Epithelial cell of prostate (primary cell): ENCODE results near the gene SWI5.
A peak's percentile ranks its signal among the peaks of the same experiment; 100 is the strongest.

Experiments used
- DNase-seq: peaks from one replicate; pipeline ENCODE4 v3.0.0-alpha.2; 2011; ENCODE audit warnings: low read depth, low spot score
- H3K27ac ChIP-seq: fragments of 450-650 bp; 2 replicates; pipeline ENCODE4 v1.5.1; 2017; ENCODE audit warnings: mild to moderate bottlenecking

SWI5 gene

DNA sequence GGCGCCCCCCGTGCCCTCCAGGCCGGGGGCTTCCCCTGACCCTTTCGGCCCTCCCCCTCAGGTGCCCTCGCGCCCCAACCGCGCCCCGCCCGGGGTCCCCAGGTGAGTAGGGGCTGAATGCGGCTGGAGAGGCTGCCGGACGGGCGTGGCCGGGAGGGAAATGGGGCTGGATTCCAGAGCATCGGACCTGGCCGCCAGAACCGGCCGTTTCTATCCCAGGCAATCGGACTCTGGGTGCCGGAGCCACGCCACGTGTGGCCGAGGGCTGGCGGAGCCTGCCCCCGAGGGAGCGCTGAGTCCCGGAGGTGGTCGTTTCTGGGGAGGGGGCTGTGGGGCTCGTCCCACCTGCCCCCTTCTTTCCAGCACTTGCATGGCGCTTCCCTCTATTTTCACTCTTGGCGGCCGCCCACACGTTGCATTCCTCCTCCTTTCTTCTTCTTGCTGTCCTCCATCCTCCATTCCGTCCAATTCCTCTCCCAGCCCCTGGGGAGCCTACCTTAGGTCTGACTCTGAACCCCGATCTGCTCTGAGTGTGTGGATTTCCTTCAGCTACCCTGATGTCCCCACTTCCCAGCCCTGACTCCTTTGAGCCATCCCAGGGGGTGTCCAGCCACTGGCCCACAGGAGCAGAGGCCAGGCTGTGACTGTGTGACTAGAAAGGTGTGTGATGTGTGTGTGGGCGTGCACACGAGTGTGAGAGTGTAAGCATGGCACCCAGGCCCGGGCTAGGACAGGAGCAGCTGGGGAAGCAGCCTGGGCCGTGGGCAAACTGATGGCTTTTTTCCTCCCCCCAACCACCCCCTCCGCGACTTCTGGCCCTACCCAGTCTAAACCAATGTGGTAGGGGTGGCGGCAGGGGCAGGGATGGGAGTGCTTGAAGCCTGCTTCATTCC lies 25.0 kb upstream of the SWI5 start:
- no peak for DNase-seq
- H3K27ac ChIP-seq = no peak overlapping the region

DNA sequence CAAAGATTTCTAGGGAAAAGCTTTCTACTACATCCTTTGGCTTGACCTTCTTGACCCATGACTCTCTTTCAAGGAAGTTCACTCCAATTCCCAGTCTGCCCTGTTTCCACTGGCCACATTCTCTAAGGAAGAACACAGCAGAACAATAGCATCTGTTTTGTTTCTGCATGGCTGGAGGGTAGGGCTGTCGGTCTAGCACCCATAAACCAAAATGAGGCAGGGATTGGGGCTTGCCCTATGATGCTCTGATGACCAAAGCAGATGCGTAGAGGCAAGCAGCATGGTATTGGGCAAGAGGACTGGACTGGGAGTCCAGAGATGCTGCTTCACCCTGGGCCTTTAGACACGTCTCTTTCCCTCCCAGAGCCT lies 24.4 kb upstream of the SWI5 start:
- no peak overlapping the region for H3K27ac ChIP-seq
- DNase-seq = no peak

DNA sequence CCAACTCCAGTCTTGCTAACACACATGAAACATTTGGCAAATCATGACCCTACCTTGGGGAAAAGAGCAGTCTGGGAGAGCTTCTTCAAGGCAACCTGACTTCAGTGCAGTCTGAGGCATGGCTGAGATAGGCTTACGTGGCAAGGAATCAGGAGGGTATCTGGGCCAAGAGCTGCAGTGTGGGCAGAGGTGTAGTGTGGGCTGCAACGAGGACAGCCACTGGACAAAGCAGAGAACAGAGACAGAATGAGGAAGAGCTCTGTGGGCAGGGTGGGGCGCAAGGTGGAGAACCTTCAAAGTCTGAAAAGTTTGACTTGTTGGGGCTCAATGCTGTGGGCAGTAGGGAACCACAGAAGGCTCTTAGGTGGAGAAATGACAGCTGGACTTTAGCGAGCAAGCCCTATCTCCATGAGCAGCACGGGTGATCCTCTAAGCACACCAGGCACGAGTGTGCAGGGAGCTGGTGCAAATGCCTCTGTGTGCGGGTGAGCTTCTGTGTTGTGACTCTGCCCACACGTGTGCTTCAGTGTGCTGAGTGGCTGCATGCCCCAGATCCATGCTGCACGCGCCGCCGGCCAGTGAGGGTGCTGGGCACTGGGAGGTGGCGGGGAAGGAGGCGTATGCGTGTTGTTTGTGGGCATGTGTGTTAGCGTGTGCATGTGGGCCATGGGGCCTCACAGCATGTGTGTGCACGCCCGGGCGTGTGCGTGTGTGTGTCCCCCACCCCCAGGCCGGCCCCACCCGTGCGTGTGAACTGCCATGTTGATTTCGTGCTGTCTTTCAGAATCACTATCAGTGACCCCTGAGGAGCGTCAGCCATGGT lies 23.5 kb upstream of the SWI5 start:
- DNase-seq = no peak
- H3K27ac ChIP-seq = no peak overlapping the region

DNA sequence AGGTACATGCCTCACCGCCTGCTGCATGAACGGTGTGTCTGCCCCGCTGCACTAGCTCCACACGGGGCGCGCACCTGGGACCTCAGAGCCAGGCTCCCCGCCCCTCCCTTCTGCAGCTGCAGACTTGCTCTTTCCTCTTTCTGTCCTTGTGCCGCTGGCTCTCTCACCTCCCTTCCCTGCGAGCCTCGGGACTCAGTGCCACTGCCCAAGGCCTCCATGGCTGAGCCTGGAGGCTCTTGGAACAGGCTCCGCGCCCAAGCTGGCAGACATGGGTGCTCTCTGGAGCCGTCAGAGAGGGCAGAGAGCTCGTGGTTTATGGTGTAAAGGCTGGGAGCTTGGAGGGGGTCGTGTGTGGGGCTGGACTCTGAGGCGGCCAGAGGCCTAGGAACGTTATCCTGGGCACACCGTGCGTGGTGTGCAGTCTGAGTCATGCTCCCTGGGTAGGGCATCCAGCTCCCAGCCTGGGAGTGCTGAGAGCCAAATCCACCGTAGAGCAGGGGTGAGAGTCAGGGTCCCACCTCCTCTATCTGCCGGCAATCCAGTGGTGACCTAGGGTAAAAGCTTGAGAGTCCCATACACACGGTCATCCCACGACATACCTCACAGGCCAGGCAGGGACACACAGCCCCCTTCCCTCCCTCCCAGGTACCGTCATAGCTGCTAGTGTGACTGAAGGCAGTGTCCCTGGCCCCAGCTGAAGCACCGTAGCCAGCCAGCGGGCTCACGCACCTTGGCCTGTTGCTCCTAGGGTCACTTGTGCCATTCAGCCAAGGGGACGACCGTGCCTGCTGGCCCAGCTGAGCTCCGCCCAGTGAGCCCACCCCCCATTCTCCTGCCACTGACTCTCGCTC lies 22.7 kb upstream of the SWI5 start:
- no peak for DNase-seq
- no peak overlapping the region for H3K27ac ChIP-seq

DNA sequence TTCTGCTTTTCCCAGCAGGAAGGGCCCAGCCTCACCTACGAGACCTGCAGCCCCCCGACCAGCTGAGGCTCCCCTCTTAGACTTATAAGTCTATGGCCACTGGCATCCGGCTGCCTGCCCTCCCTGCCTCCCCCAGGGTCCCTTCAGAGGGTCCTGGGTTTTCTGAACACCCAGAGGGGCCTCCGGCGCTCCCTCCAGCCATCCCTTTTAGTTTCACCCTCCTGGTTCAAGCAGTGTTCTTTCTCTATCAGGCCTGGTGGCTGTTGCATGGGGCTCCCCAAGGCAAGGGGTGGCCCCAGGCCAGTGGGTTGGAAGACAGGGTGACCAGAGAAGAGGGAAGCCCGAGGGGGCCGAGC lies 22.1 kb upstream of the SWI5 start:
- no peak for DNase-seq
- no peak overlapping the region for H3K27ac ChIP-seq

GRCh38 chr9:128254362-128254761 lies 21.7 kb upstream of the SWI5 start:
- H3K27ac ChIP-seq = no peak overlapping the region
- DNase-seq = no peak

DNA sequence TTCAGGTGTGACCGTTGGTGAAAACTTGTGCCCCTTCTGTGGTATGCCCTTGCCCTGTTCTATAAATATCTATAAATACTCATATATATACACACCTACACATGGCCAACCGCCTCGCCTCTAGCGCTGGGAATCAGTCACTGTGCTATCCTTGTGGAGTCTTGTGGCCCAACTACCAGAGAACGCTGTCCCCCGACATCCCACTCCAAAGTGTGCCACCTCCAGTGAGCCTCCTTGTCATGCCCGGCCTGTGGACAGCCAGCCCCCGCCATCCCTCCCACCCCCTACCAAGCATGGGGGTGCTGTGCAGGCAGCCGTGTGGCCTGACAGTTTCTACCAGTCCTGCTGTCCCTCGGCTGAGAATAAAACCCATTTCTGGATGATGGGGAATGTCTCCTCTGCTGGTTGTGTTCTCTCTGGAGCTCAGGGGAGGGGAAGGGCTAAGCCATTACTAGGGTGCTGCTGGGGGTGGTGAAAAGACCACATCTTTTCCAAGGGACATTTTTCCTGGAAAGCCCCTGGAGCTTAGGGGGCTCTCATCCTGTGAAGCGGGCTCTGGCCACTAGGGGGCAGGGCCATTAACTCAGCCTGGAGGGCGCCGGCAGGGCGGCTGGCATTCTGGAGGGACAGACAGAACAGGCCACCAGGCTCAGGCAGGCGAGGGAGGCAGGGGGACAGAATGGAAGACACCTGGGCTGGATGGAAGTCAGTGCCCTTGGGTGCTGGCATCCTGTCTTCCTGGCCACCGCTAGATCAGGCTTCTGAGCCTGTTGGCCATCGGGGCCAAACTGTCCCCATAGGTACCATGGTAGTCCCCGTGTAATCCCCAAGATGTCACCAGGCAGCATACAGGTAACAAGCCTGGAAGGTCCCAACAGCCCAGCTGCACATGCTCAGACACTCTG lies 21.0 kb upstream of the SWI5 start:
- H3K27ac ChIP-seq = no peak overlapping the region
- no peak for DNase-seq

- no peak overlapping the region for H3K27ac ChIP-seq
- no peak for DNase-seq
These were observed 18.8 kb upstream of the SWI5 start for GRCh38 chr9:128257086-128257825.

DNA sequence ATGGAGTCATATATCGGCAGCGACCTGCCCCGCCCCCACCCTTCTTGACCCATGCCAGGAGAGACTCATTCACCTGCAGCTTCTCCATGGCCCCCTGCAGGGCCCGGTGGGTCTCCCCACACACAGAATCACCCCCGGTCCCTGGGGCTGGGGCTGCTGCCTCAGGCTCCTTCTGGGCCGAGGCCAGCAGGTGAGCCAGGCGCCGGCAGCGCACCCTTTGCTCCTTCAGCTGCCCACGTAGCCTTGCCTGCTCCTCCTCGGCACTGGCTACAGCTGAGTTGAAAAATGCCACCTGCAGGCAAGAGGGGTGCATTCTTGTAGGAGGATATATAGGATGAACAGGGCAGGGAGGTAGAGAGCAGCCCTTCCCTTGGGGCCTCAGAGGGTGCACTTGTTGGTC lies 18.2 kb upstream of the SWI5 start:
- no peak overlapping the region for H3K27ac ChIP-seq
- DNase-seq = no peak

- no peak for DNase-seq
- no peak overlapping the region for H3K27ac ChIP-seq
These were observed 17.8 kb upstream of the SWI5 start for GRCh38 chr9:128258326-128258725.

- H3K27ac ChIP-seq = no peak overlapping the region
These were observed 16.9 kb upstream of the SWI5 start for GRCh38 chr9:128259156-128259555.

GRCh38 chr9:128260340-128260739 lies 15.7 kb upstream of the SWI5 start:
- no peak overlapping the region for H3K27ac ChIP-seq
- no peak for DNase-seq

More at GRCh38 chr9:128259156-128259555, 16.9 kb upstream of the SWI5 start:
- DNase-seq = no peak

GRCh38 chr9:128262687-128263086 lies 13.4 kb upstream of the SWI5 start:
- no peak overlapping the region for H3K27ac ChIP-seq
- DNase-seq = no peak

DNA sequence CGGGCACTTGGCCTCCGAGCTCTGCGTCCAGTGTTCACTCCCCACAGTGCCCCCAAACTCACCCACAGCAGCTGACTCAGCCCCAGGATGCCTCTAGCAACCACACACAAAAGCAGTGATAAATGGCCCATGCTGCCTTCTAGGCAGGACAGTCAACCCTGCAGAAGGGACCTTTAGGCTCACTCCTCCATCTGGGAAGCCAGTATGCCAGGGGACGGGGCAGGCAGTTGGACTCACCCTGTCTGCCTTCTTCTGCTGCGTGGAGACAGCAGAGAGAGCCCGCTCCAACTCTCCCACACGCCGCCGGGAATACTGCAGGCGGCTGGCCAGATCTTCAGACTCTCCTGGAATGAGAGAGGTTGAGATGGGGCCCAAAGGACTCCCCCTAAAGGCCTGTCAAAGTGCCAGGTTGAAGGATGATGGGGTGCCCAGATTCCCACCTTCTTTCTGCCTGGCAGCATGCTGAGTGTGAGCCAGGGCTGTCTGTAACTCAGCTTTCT lies 10.7 kb upstream of the SWI5 start:
- no peak overlapping the region for H3K27ac ChIP-seq
- no peak for DNase-seq

DNA sequence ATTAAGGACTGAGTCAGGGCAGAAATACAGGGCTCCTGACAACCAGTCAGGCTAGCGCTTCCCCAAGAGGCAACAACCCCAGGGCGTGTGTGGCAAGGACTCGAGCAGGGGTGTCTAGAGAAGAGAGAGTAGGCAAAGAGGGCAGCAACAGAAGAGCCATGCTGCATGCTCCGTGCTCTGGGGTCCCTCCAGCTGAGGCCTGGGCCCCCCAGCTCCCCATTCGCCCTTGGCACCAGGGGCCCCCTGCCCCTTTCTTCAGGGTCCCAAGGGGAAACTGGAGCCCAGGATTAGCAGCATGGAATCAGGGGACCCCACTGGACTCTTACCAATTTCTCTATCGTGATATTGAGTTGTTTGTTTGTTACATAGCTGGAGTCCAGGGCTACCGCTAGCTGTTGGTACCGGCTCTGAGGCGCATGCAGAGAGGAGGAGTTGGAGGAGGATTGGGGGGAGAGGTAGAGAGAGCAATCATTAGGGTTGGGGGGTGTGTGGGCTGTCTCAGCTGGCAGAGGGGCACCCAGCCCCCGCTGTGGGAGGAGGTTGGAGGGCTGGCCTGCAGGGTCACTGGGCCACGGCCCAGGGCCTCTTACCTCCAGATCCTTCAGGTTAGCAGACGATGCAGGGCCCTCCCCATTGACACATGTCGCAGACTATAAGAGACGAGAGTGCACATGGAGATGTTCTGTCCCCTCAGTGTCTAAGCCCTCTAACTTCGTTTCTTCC lies 9.0 kb upstream of the SWI5 start:
- DNase-seq = no peak
- H3K27ac ChIP-seq = no peak overlapping the region

- H3K27ac ChIP-seq = peak overlapping the region; percentile 48
- DNase-seq = peak; percentile 63
These were observed 5.0 kb upstream of the SWI5 start for GRCh38 chr9:128271112-128271511.

DNA sequence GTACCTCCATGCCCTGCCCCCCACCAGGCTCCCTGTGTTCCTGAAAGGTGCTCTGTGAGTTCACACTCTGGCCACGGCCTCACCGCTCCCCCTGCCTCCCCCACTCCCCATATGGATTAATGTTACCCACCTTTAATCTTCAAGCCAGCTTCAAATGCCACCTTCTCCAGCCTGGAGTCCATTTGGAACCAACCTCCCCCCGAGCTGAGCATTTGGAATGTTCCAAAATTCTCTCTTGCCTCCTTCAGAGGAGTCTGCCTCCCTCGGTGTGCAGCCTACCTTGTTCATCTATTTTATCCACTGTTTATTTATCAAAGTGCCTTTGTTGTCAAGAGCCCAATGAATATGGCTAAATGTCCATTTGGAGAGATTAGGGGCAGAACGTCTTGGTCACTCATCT lies 4.6 kb upstream of the SWI5 start:
- no peak for DNase-seq
- peak overlapping the region; percentile 48 for H3K27ac ChIP-seq

GRCh38 chr9:128274245-128274644 lies 1.8 kb upstream of the SWI5 start:
- DNase-seq = no peak
- H3K27ac ChIP-seq = no peak overlapping the region
